ENCODE data around the gene MMP17.
A peak's percentile ranks its signal among the peaks of the same experiment; 100 is the strongest.

MMP17 gene

GRCh38 chr12:131894981-131895639 lies 66.9 kb downstream of the MMP17 start:
- no peak for DNase-seq (ENCODE audit: low spot score)

GRCh38 chr12:131895640-131896079 lies 67.5 kb downstream of the MMP17 start:
- no peak for DNase-seq (ENCODE audit: low spot score)

GRCh38 chr12:131896080-131896810 lies 68.1 kb downstream of the MMP17 start:
- peak; percentile 92 for DNase-seq (ENCODE audit: low spot score)

GRCh38 chr12:131896811-131897270 lies 68.6 kb downstream of the MMP17 start:
- no peak for DNase-seq (ENCODE audit: low spot score)

GRCh38 chr12:131897276-131897675 lies 69.1 kb downstream of the MMP17 start:
- DNase-seq (ENCODE audit: low spot score), result no peak

GRCh38 chr12:131897875-131898274 lies 69.7 kb downstream of the MMP17 start:
- no peak for DNase-seq (ENCODE audit: low spot score)

GRCh38 chr12:131900397-131900796 lies 72.2 kb downstream of the MMP17 start:
- no peak for DNase-seq (ENCODE audit: low spot score)
